ENCODE results near the gene BMPER.

BMPER gene

DNA sequence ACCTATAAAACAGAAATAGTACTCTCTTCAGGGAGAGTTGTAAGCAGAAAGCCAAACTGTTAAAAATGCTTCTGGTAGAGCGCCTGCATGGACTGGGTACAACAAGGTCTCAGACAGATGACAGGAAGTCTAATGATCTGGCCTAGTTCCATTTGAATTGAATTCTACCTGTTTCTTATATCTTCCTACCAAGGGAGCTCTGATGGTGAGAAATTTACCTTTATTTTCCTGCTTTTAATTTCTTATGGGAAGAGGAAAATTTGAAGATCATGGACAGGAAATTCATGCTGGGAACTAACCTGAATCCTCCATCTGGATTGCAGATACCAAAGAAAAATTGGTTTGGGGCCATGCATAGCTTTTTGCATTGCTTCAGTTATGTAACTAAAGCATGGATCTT is 63.3 kb downstream of the BMPER start:
- DNase-seq (ENCODE audit: low read depth): no peak

DNA sequence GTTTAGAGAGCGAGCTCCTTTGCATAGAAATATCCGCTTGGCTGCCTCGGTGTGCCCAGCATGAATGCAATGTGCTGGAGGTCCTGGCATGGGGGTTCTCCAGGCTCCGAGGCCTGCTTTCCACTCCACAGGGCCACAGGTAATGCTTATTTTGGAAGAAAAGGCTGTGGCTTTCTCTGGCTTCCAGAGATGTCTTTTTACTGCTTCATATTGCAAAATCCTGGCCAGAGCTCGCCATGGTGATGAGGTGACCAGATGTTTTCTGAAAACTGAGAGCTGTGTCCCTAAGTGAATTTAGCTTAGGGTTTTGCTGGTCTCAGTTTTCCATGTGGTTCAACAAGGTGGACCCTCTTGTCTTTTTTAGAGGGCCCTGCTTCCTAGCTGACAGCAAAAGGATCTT is 65.2 kb downstream of the BMPER start:
- DNase-seq (ENCODE audit: low read depth): no peak

DNA sequence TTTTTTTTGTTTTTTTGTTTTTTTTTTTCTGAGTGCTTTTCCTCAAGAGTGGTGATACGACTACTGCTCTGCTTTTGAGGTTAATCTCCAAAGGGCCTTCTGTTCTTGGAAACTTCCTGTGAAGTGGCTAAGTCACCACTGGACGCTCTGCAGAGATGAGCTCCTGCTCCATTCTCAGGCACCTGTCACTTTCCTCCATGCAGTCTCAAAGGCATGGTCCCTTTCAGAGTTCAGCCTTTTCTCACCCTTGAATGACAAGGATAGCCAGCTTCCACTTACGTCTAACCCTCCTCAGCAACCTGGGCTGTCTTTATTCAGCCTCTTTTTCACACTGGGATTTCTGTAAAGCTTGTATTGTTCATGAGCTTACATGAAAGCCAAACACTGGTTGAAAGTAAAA is 65.8 kb downstream of the BMPER start:
- no peak for DNase-seq (ENCODE audit: low read depth)

DNA sequence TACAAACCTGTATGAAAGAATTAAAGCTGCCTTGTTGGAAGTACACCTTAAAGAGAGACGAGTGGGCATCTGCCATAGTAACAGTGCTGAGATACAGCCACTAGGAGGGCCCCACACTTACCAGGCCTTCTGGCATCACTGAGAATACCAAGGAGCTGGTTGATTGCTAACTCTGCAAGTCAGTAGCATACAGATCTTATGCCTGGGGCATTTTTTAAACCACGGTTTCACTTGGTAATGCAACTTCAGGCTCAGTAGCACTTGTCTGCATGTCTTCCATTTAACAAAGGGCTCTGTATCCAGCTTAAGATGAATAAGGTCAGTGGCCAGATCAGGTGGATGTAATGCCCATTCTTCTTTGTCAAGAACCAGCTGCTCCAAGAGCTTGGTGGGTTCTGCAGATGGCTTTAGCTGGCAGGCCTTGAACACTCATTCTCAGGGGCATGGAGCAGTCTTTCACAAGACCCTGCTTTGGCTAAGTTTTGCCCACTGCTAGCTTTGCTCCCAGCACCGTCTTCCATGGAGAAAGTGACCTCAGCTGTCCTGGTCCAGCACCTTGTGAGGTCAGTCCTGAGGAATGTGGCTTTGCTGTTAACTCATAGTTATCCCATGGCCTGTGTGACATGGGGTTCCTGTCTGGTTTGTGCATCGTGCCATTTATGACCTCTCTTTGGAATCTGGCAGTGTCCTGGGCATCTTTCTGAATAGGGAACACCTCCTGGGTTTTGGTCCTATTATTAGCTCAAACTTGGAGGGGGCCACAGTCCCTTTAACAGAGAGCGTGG is 68.1 kb downstream of the BMPER start:
- DNase-seq (ENCODE audit: low read depth): peak; percentile 71

DNA sequence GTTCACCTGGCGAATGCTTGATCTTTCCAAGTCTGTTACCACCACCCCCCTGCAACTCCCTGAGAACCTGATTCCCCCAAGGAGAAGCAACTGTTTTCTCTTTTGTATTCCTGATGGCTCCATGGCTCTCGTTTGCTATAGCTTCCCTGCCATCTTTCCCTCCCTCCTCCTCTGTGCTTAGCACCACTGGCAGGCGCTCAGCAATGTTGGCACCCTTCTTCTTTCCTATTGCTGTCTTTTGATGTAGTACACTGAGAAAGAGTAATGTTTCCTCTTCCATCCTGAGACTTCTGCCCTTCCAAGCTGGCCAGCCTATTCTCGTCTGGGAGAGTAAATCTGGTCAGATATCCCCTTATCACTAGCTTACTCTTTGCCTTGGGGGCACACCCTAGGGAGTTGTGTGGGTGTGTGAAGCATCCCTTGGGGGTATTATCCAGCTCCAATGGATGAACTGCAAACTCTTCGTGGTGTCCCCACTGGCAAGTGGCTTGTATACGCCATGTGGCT is 74.0 kb downstream of the BMPER start:
- DNase-seq (ENCODE audit: low read depth): no peak

DNA sequence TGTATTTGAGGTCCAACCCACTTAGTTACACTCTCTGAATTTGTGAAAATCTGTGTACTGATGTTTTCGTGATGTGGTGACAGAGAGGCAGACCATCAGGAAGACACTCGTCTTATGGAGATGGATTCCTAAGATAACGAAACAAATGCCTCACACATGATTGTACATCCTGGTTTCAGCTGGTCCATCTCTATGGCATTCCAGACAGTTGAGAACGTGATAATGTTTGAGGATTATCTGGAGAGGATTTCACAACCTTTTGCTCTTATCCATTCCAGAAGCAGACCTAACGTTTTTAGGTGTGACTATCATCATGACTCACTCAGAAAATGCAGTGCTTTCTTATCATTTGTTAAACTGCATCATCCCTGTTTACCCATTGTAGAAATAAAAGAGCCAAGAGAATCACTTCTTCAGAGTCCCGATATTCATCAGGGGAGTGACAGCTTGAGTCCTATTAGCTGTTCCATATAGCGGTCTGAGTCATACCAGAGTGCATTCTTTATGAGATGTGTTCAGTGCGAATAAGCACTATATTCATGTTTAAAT is 74.5 kb downstream of the BMPER start:
- DNase-seq (ENCODE audit: low read depth): peak; percentile 99

DNA sequence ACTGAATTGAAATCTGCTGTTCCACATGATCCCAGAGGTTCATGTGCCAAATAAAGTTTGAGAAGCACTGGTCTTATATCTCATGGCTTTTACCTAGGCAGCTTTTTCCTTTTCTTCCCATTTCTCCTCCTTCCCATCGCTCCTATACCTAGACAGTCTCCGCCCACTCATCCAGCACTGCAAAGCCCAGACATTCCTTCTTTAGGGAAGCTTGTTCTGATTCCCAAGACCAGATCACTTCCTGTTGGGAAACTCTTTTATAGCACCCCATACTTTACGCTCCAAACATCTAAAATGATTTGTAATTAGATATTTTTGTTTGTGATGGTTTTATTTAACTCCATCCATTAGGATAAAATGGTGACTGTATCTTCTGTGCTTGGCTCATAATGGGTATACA is 75.9 kb downstream of the BMPER start:
- peak; percentile 82 for DNase-seq (ENCODE audit: low read depth)

DNA sequence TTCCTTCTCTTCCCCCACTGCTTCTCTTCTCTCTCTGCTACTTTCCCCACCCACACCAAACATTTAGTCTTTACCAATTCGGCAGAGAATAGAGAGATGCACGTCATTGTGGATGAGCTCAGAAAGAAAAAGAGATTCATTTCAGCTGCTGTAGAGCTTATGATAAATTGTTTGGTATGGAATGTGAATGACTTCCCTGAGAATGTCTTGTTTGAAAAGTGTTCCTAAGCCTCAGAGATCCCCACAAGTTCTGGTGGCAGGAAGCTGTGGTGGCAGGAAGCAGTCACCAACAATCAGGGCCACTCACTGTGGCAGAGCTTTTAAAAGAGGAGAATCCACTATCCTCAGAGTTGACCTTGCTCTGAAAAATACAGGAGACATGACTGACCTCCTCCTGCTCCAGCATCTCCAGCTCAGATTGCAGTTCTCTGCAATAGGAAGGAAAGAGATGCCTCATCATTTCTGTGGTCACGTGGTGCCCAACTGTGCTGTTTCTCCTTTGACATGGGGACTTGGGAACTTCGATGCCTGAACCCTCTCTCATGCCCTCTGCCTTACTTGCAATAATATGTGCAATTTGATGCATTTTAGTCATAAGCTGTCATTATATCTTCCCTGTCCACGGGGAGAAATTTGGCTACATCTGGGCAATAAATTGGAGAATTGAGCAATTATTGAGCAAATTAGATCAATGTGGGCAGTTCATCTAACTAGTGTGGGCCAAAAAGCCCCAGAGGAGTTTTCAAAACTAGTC is 76.5 kb downstream of the BMPER start:
- peak; percentile 73 for DNase-seq (ENCODE audit: low read depth)

DNA sequence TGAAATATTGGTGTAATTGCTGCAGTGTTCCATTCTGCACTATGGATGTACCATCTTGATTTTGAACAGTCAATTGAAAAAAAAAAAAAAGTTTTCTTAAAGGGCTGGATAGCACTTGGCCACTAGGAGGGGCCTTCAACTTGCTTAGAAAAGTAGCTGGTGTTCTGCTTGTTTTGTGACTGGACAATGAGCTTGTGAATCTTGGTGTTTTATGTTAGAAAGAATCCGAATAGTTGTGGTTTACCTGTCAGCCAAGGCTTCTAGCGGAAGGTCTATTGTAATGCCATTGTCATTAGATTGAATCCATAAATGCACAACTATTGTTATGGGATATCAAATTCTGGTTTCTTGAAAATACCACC is 77.1 kb downstream of the BMPER start:
- peak; percentile 70 for DNase-seq (ENCODE audit: low read depth)

DNA sequence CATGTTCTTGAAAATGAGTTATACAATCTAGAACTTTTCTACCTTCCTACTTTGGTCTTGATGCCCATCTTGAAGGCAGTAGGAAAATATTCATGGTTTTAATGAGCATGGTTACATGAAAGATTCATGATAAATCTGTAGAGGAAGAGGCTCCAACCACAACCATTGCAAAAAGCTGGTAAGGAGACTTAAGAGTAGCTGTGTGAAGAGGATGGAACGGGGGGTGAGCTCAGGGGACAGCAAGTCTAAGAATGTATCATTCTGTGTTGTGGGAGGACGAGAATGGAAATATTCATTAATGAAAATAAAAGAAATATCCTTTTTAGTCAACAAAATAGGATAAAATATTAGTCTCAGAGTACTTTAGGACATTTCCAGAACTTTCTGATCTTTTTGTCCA is 81.1 kb downstream of the BMPER start:
- DNase-seq (ENCODE audit: low read depth): peak; percentile 54

DNA sequence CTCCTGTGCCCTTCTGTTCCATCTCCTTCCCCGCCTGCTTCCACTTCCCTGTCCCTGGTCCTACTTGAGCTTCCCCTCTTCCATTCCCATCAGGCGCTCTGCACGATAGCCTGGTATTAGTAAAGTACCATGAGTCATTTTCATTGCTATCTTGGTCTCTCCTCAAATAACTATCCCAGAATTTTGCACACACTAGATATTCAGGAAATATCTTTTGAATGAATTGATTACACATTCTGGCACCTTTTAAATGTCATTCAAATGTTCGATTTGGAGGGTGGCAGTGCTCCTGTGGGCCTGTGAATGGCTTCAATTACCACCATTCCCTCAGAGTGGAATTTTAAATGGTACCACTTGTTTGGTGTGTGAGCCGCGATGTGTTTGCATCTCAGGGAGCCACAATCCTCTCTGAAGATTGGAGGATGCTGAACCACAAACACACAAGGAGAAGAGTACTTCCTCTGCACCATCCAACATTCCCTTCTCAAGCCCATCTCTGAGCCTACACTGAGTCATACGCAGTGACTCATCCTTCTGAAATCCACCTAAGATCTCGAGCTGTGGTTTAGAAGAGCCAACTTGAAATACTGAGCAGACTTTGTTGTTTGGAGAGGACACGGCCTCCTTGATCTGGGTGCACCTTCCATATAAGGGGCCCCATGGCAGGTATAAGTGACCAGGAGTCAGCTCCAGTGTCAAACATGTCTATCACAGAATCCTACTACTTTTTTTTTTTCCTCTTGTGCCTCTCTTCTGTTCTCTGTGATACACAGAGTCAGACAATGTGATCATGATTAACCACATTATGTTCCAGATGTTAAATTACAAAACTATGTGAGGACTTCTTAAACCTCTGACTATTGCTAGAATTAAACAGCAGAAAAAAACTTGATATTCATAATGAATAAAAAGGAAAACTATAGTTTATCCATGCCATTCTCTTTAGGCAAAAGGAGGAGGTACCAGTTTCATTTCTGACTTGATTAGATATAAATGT is 81.9 kb downstream of the BMPER start:
- peak; percentile 99 for DNase-seq (ENCODE audit: low read depth)

DNA sequence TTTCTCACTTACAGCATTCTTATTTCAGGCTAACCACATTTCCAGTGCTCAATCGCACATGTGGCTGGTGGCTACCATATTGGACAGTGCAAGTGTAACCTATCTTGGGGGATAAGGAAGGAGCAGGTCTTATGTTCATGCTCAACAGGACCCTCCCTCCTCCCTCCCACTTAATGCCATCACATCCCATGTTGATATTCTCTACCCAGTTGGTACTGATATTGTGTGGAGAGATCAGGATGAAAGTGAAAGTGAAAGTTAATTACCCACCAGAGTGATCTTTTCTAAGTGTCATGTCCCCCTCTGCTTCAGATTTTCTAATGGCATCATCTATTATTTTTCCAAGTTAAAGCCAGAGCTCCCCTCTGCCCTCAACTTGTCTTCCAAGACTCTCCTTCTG is 91.6 kb downstream of the BMPER start:
- DNase-seq (ENCODE audit: low read depth): peak; percentile 3

DNA sequence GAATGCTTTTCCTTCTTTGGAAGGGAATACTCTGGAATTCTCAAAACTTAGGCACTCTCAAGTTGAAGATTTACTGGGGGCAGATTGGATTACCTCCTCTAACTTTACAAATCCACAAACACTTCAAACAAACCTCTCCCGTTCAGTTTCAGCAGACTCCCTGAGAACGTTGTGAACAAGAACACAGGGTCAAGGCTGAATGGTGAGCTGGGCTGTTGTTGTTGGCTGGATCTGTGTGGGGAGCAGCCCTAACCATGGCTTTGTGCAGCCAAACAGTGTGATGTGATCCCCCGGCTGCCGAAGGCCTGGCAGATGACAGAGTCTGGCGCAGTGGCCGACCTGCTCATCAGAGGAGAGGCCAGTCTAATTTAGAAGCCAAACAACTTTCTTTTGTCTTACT is 93.1 kb downstream of the BMPER start:
- DNase-seq (ENCODE audit: low read depth): no peak

DNA sequence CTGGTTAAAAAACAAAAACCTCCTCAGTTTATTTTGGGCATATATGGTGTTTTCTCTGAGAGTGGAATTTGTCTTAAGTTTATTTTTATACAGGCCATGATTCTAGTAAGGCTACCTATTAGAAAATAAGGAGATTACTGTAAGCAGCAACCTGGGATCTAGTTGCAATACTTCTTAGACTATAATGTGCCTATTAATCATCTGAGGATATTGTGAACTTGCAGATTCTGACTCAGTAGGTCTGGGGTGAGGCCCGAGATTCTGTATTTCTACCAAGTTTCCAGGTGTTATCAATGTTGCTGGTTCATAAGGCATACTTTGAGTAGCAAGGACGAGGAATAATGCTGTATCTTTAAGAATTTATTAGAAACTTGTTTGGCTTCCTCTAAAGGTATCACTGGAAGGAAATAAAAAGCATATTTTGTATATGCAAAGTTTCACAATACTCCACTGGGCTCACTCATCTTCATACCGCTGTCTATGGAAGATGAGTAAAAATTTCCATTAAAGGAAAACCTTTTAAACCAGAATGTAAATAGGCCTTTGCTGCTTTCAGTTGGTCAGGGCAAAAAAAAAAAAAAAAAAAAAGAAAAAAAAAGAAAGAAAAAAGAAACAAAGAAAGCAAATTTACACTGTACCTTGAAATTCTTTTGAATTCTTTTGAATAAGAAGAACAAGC is 105.8 kb downstream of the BMPER start:
- DNase-seq (ENCODE audit: low read depth): peak; percentile 48

DNA sequence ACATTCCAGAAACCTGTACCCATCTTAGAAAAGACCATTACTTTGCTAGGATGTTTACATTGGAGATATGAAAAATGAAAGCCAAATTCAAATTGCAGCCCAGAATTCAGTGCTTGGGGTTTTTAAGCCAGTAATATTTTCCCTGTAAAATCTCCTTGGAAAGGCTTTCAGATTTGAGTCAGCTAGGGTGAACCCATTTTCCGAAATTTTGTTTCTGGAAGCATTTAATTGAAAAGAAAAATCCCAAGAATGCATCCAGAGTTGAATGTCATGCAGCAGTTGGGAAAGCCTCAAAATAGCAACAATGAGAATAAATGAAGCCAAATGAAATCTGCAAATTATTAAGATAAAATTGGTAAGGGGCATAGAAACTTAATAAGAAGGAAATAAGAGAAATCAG is 106.4 kb downstream of the BMPER start:
- DNase-seq (ENCODE audit: low read depth): peak; percentile 72

DNA sequence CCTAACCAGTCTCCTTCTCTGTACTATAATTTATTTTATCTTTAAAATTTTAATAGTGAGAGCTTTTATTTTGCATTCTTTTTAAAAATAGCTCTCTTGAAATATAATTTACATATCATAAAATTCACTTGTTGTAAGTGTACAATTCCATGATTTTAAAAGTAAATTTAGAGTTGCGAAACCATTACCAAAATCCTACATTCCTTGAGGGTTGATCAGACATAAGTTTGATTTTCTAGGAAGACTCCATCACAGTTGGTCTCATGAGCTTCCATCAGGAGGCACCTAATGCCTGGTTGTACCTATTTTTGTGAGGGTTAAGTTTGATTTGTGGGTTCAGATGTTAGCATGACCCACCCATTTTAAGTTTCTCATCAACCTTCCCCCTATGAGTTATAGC is 108.1 kb downstream of the BMPER start:
- peak; percentile 30 for DNase-seq (ENCODE audit: low read depth)

DNA sequence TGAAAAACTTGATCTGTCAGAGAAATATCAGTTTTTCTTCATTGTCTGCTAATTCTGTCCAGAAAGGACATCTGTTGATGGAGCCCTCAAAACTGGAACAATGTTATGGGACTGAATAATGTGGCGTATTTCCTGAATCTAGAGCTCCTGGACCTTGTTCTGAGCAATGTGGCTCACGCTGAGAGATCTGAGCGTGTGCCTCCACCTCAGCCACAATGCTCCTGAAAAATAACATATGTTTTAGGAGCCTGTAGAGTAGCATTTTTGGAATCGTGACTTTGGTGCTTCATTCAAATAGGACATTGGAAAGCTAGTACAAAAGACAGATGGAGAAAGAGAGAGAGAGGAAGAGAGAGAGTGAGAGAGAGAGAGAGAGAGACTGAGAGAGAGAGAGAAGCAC is 110.3 kb downstream of the BMPER start:
- DNase-seq (ENCODE audit: low read depth): no peak

DNA sequence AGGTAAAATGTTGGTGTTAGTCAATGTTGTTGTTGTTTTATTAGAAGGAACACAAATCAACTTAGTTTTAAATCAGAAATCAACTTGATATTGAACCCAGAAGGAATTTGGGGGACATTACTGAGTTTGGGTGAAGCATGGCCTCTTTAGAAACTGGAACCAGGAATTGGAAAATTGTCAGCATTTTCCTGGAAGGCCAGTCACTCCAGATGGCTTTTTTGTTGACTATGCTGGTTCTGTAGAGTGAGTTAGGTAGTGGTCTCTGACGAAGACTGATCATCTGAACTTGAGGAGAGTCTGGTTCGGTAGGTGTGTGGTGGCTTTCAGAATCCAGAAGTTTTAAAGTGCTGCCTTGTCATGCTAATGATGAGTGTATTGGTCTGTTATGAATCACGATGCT is 111.5 kb downstream of the BMPER start:
- no peak for DNase-seq (ENCODE audit: low read depth)

DNA sequence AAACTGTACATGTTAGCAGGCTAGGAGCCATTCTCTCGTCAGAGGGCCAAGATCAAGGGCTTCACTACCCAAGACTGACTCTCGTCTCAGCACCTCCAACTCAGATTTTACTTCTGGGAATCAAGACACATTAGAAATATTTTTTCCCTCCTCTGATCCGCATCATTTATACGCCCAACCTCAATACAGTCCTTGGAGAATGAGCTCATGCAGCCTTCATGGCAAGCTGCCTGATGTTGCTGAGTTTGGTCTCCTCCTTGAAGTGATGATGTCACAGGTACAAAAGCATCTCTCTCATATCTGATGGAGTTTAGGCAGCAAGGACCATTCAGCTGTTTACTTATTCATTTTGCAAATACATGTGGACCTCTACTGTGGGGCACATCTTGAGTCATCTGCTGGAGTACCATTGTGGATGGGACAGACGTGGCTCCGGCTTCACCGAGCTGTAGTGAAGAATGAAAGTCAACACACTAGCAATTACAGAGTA is 114.0 kb downstream of the BMPER start:
- DNase-seq (ENCODE audit: low read depth): no peak

DNA sequence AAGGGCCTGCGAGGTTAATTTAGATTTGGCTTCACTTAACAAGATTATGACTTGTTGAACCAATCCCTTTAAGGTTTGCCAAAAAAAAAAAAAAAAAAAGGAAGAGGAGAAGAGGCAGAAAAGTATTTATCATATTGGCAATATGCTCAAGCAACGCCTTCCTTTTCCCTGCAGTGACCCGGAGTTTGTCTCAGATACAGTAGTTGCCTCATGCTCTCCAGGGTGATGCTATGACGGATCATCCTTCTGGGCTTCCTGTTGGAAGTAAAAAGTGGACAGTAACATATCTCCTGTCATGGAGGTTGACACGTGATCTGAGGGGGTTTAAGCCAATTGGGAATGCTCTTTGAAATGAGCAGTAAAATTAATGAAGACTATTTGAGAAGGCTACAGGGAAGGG is 117.3 kb downstream of the BMPER start:
- DNase-seq (ENCODE audit: low read depth): no peak

DNA sequence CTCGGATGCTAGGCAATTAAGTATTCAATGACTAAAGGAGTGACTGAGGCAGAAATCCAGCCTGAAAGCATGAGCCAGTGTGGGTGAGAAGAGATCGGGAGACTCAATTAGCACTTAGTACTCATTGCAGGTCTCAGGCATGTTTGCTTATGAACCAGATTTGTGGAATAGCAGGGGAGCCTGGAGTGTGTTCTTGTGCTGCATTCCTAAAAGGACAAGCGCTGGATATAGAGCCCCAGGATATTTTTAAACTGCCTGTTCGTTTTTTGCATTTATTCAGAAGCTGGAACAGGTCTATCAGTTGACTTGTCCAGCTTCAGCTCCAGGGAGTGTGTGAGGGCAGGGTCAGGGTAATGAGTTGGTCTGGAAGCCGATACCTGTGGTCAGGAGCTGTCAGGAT is 120.3 kb downstream of the BMPER start:
- peak; percentile 24 for DNase-seq (ENCODE audit: low read depth)

Data from EH (cell line).